ENCODE results near the gene DNAL4. TPM values are rescaled to one million over a fixed set of nuclear protein-coding genes. Genes with fewer than 3 reads are reported as not detected.

Gene DNAL4
- polyA plus RNA-seq, 3 donors: 8.9 to 9.3 (median 9.0) TPM

GRCh38 chr22:38751066-38751421, 42.9 kb downstream of the DNAL4 start:
- H3K27me3 Mint-ChIP-seq (ENCODE audit: low read depth in 3 of 3): peaks cover 0 to 3% (median 0%) of the 10 kb centered on the region in 3 donors
- H4K20me1 ChIP-seq (ENCODE audit: insufficient read depth, low read length): peaks cover 64% of the 10 kb centered on the region
- peak overlapping the region; percentile 89 to 99 for H3K27ac ChIP-seq (ENCODE audit: low read depth in 1 of 2, low read length in 2 of 2)
- peak overlapping the region; percentile 26 to 73 for H3K4me3 Mint-ChIP-seq
- intact Hi-C loops (cut with micrococcal nuclease): loop anchor here (5.0 to 10.0 kb wide), 3 partner anchors 44 to 774 kb away; partner anchors contain the start of genes ATF4 (in 1 of the 2) and GTPBP1 (in 1 of the 2)
- peaks cover 57 to 77% of the 10 kb centered on the region in 2 donors for H3K36me3 Mint-ChIP-seq
- peaks cover 0 to 3% (median 0%) of the 10 kb centered on the region in 7 donors for H3K9me3 Mint-ChIP-seq
- peak overlapping the region; percentile 96 to 100 (median 98) for H3K27ac Mint-ChIP-seq
- peaks cover 45% of the 10 kb centered on the region for H3K4me1 Mint-ChIP-seq
- H3K4me3 ChIP-seq (replicated peaks in 1 of 3; ENCODE audit: low read depth in 2 of 3, low read length in 3 of 3): peak overlapping the region in 2 of 3 experiments; percentile 13 to 98
- no peak for DNase-seq
- peak overlapping the region; percentile 55 for H3K9ac ChIP-seq (ENCODE audit: insufficient read depth, low read length, poor library complexity, severe bottlenecking)
- no peak for TF ChIP-seq CTCF (IDR thresholded peaks at IDR 0.05)
- peaks cover 54 to 64% of the 10 kb centered on the region in 2 donors for H3K36me3 ChIP-seq (replicated peaks in 1 of 2; ENCODE audit: control insufficient read depth in 1 of 2, insufficient read depth in 2 of 2, low read length in 2 of 2)
- H2AFZ ChIP-seq (ENCODE audit: insufficient read depth, low read depth, low read length, poor library complexity, severe bottlenecking): no peak overlapping the region
- H3K4me2 ChIP-seq (replicated peaks; ENCODE audit: extremely low read depth, low read length, poor library complexity, severe bottlenecking): peak overlapping the region; percentile 99
- no peaks in the 10 kb centered on the region for H3K27me3 ChIP-seq (ENCODE audit: control insufficient read depth in 2 of 2, insufficient read depth in 2 of 2, low read length in 2 of 2)
- 45% methylated on average over 12 of the region's 12 CpGs for WGBS (ENCODE audit: insufficient coverage)
- H3K79me2 ChIP-seq (ENCODE audit: insufficient read depth, low read length): peaks cover 80% of the 10 kb centered on the region
- no peaks in the 10 kb centered on the region for H3K9me3 ChIP-seq (replicated peaks in 1 of 2; ENCODE audit: control insufficient read depth in 1 of 2, insufficient read depth in 1 of 2, low read length in 2 of 2)
- H3K4me1 ChIP-seq (ENCODE audit: control insufficient read depth in 1 of 2, insufficient read depth in 2 of 2, low read length in 2 of 2): peaks cover 48 to 51% of the 10 kb centered on the region in 2 donors

GRCh38 chr22:38750638-38751037, 43.3 kb downstream of the DNAL4 start:
- WGBS (ENCODE audit: insufficient coverage): 61% methylated on average over 17 of the region's 17 CpGs
- TF ChIP-seq CTCF (IDR thresholded peaks at IDR 0.05): no peak
- H3K4me2 ChIP-seq (replicated peaks; ENCODE audit: extremely low read depth, low read length, poor library complexity, severe bottlenecking): peak overlapping the region; percentile 99
- H2AFZ ChIP-seq (ENCODE audit: insufficient read depth, low read depth, low read length, poor library complexity, severe bottlenecking): no peak overlapping the region
- H3K27ac ChIP-seq (ENCODE audit: low read depth in 1 of 2, low read length in 2 of 2): peak overlapping the region; percentile 89 to 99
- H3K27me3 ChIP-seq (ENCODE audit: control insufficient read depth in 2 of 2, insufficient read depth in 2 of 2, low read length in 2 of 2): no peaks in the 10 kb centered on the region
- DNase-seq: no peak
- peaks cover 0 to 3% (median 0%) of the 10 kb centered on the region in 3 donors for H3K27me3 Mint-ChIP-seq (ENCODE audit: low read depth in 3 of 3)
- H3K4me1 ChIP-seq (ENCODE audit: control insufficient read depth in 1 of 2, insufficient read depth in 2 of 2, low read length in 2 of 2): peaks cover 48 to 51% of the 10 kb centered on the region in 2 donors
- peaks cover 45% of the 10 kb centered on the region for H3K4me1 Mint-ChIP-seq
- intact Hi-C loops (cut with micrococcal nuclease): loop anchor here (5.0 to 10.0 kb wide), 3 partner anchors 43 to 774 kb away; partner anchors contain the start of genes ATF4 (in 1 of the 2) and GTPBP1 (in 1 of the 2)
- no peaks in the 10 kb centered on the region for H3K9me3 ChIP-seq (replicated peaks in 1 of 2; ENCODE audit: control insufficient read depth in 1 of 2, insufficient read depth in 1 of 2, low read length in 2 of 2)
- H3K27ac Mint-ChIP-seq: peak overlapping the region; percentile 52 to 100 (median 98)
- H4K20me1 ChIP-seq (ENCODE audit: insufficient read depth, low read length): peaks cover 68% of the 10 kb centered on the region
- H3K9me3 Mint-ChIP-seq: peaks cover 0 to 3% (median 0%) of the 10 kb centered on the region in 7 donors
- H3K9ac ChIP-seq (ENCODE audit: insufficient read depth, low read length, poor library complexity, severe bottlenecking): no peak overlapping the region
- H3K79me2 ChIP-seq (ENCODE audit: insufficient read depth, low read length): peaks cover 84% of the 10 kb centered on the region
- peak overlapping the region in 1 of 2 donors; percentile 57 for H3K4me3 Mint-ChIP-seq
- H3K36me3 Mint-ChIP-seq: peaks cover 61 to 81% of the 10 kb centered on the region in 2 donors
- H3K4me3 ChIP-seq (replicated peaks in 1 of 3; ENCODE audit: low read depth in 2 of 3, low read length in 3 of 3): peak overlapping the region in 1 of 3 experiments; percentile 98
- H3K36me3 ChIP-seq (replicated peaks in 1 of 2; ENCODE audit: control insufficient read depth in 1 of 2, insufficient read depth in 2 of 2, low read length in 2 of 2): peaks cover 58 to 68% of the 10 kb centered on the region in 2 donors
